ENCODE results near the gene GPR84. TPM values are rescaled to one million over a fixed set of nuclear protein-coding genes. Genes with fewer than 3 reads are reported as not detected.

Gene GPR84
- total and polyA plus RNA-seq, 9 of the 15 experiments (the other 6 are each of a cell fraction or from before 2014, with no cell fraction given) = 0.07 to 0.18 (median 0.11) TPM; not detected in 5

DNA sequence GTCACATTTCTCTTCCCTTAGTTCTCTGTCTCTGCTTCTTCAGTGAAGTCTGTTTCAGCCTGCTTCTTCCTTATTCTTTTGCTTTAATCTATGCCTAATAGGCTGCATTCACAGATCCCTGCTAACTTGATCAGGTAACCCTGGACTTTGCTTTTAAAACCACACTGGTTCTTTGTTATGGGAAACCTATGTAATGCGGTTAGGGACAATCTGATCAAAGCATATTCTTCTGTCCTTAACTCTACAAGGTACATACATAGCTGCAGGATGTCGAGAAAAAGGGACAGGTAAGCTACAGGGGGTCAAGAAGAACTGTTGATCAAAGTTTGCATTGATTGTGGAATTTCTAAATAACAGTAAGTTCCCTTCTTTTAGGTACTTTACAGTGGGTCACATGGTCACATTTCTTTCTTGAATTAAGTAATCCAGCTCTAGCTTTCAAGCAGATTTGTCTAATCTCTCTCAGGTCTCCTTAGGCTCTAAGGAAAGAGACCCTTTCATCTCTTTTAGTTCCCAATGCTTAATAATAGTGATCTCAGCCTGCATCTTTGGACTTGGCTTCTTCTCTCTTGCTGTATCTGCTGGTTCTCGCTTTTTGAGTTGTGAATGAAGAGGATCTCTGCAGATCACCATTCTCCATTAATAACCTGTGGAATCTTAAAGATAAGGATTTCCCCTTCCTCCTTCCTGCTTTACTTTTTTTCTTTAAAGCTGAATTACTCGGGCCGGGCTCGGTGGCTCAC is 35.5 kb downstream of the GPR84 start:
- Histone ChIP-seq H3K4me3 (no peak overlapping the region), H3K27ac (ENCODE audit: extremely low read depth, low read depth, low read length) (peak overlapping the region; percentile 46; the same call in 1 of the 3 replicates), H3K36me3 (ENCODE audit: control insufficient read depth, insufficient read depth, low read length) (peaks cover 37% of the 10 kb centered on the region), H3K9me3 (replicated peaks; ENCODE audit: control insufficient read depth, insufficient read depth, low read depth, low read length) (no peaks in the 10 kb centered on the region), H3K4me2 (ENCODE audit: insufficient read depth, low read length) (peak overlapping the region; percentile 40), H3K4me1 (replicated peaks in 1 of 2; ENCODE audit: control insufficient read depth in 2 of 2, insufficient read depth in 2 of 2, low read length in 2 of 2) (peaks cover 37 to 38% of the 10 kb centered on the region in 2 experiments; a peak in 4 of 5 replicates), H3K9me1 (ENCODE audit: control insufficient read depth, insufficient read depth, low read length) (no peaks in the 10 kb centered on the region), H2AFZ (ENCODE audit: low read depth, low read length) (no peak overlapping the region), H3K9ac (ENCODE audit: insufficient read depth in 1 of 2, low read depth in 2 of 2, low read length in 2 of 2) (peak overlapping the region in 1 of 2 experiments; percentile 17; a peak in 2 of 4 replicates), H3K27me3 (ENCODE audit: control insufficient read depth in 2 of 2, insufficient read depth in 2 of 2, low read length in 2 of 2) (no peaks in the 10 kb centered on the region), H3K79me2 (ENCODE audit: control insufficient read depth, insufficient read depth, low read length) (peaks cover 91% of the 10 kb centered on the region), H4K20me1 (replicated peaks; ENCODE audit: control insufficient read depth, insufficient read depth, low read length) (no peaks in the 10 kb centered on the region; the same call in 1 of the 2 replicates)
- intact Hi-C loops (cut with micrococcal nuclease) (loop anchor here (5.0 kb wide), 1 partner anchor 34 kb away; the partner anchor contains the start of gene GPR84), in situ Hi-C loops (cut with MboI) (loop anchor here (5.0 kb wide), 1 partner anchor 36 kb away; no protein-coding TSS in a partner anchor)
- ATAC-seq = no peak
- FAIRE-seq = peak; percentile 26
- DNase-seq (ENCODE audit: extremely low read depth in 1 of 4, low spot score in 3 of 4) = no peak
- POLR2A ChIA-PET = interaction anchor here (0.6 to 6.5 kb wide), 10 partner anchors 9 to 343 kb away, joined by 3 to 71 read pairs (median 4); partner anchors contain the start of genes CBX5 and HNRNPA1
- CTCF ChIA-PET (ENCODE audit: low intra/inter-chr PET ratio) = no interaction called here
- WGBS (ENCODE audit: insufficient coverage, low coverage, missing lambda C conversion rate) = 55% methylated on average over 6 of the region's 6 CpGs
- no TSS peak for BruUV-seq (replicated peaks)
- TF ChIP-seq NCOA6 (IDR thresholded peaks at IDR 0.05) = no peak
- TF ChIP-seq, protein P1, sequence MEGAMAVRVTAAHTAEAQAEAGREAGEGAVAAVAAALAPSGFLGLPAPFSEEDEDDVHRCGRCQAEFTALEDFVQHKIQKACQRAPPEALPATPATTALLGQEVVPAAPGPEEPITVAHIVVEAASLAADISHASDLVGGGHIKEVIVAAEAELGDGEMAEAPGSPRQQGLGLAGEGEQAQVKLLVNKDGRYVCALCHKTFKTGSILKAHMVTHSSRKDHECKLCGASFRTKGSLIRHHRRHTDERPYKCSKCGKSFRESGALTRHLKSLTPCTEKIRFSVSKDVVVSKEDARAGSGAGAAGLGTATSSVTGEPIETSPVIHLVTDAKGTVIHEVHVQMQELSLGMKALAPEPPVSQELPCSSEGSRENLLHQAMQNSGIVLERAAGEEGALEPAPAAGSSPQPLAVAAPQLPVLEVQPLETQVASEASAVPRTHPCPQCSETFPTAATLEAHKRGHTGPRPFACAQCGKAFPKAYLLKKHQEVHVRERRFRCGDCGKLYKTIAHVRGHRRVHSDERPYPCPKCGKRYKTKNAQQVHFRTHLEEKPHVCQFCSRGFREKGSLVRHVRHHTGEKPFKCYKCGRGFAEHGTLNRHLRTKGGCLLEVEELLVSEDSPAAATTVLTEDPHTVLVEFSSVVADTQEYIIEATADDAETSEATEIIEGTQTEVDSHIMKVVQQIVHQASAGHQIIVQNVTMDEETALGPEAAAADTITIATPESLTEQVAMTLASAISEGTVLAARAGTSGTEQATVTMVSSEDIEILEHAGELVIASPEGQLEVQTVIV (CRISPR knock-in tag; IDR thresholded peaks at IDR 0.05; ENCODE audit: borderline replicate concordance) = no peak
- TF ChIP-seq ZNF282 (CRISPR knock-in tag; IDR thresholded peaks at IDR 0.05) = no peak
- TF ChIP-seq KLF10 (CRISPR knock-in tag; IDR thresholded peaks at IDR 0.05) = no peak
- no peak for TF ChIP-seq FOXA1 (IDR thresholded peaks at IDR 0.05; ENCODE audit: borderline replicate concordance)
- TF ChIP-seq MTA1 (IDR thresholded peaks at IDR 0.05; ENCODE audit: borderline replicate concordance) = no peak
- TF ChIP-seq SMARCA4 (IDR thresholded peaks at IDR 0.05) = no peak
- TF ChIP-seq PPARD (CRISPR knock-in tag; IDR thresholded peaks at IDR 0.05) = no peak
- TF ChIP-seq SMARCA5 (IDR thresholded peaks at IDR 0.05) = no peak
- 0 out of 2 replicates have a peak, but pooled peaks have one; percentile 4 for TF ChIP-seq HDAC2 (IDR thresholded peaks at IDR 0.05)
- TF ChIP-seq ADNP (tag; IDR thresholded peaks at IDR 0.05) = no peak
- TF ChIP-seq, protein P2, sequence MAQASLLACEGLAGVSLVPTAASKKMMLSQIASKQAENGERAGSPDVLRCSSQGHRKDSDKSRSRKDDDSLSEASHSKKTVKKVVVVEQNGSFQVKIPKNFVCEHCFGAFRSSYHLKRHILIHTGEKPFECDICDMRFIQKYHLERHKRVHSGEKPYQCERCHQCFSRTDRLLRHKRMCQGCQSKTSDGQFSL (CRISPR knock-in tag; IDR thresholded peaks at IDR 0.05) = no peak
- TF ChIP-seq, protein P2 (tag; IDR thresholded peaks at IDR 0.05) = no peak
- TF ChIP-seq, protein P3, sequence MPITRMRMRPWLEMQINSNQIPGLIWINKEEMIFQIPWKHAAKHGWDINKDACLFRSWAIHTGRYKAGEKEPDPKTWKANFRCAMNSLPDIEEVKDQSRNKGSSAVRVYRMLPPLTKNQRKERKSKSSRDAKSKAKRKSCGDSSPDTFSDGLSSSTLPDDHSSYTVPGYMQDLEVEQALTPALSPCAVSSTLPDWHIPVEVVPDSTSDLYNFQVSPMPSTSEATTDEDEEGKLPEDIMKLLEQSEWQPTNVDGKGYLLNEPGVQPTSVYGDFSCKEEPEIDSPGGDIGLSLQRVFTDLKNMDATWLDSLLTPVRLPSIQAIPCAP (CRISPR knock-in tag; IDR thresholded peaks at IDR 0.05; ENCODE audit: borderline replicate concordance) = no peak
- TF ChIP-seq KLF16 (IDR thresholded peaks at IDR 0.05) = no peak
- TF ChIP-seq NR2C1 (IDR thresholded peaks at IDR 0.05) = 0 out of 2 replicates have a peak, but pooled peaks have one; percentile 9
- TF ChIP-seq NR2C1 (tag; IDR thresholded peaks at IDR 0.05) = no peak
- no peak for TF ChIP-seq NR3C1 (CRISPR knock-in tag; IDR thresholded peaks at IDR 0.05)
- TF ChIP-seq NEUROD1 (IDR thresholded peaks at IDR 0.05; ENCODE audit: borderline replicate concordance, low read depth, low read length, partially characterized antibody) = no peak
- no peak for TF ChIP-seq ZNF184 (CRISPR knock-in tag; IDR thresholded peaks at IDR 0.05)
- TF ChIP-seq GTF2A2 (tag; IDR thresholded peaks at IDR 0.05) = no peak

Data from K562 (cell line).